UCSD-AML1 (cell line): Measurements from ENCODE around the gene TRMT13.
"Not testable (repeated sequence)": the region's sequence is repeated elsewhere in the genome, so short reads cannot be mapped to it uniquely, and the experiment has no call there.

ENCODE experiments used
- DNase-seq: peaks from one replicate; lab custom pipeline; 2025; ENCODE audit not compliant: unreplicated experiment; lab: John Stamatoyannopoulos, UW

TRMT13 gene

GRCh38 chr1:100162881-100163280 is 29.9 kb downstream of the TRMT13 start:
- no peak for DNase-seq

GRCh38 chr1:100164216-100164615 is 31.3 kb downstream of the TRMT13 start:
- DNase-seq, result no peak

GRCh38 chr1:100164702-100165101 is 31.7 kb downstream of the TRMT13 start:
- no peak for DNase-seq

- no peak for DNase-seq
Observed at GRCh38 chr1:100168051-100168450, 35.1 kb downstream of the TRMT13 start.

GRCh38 chr1:100177295-100178041 is 44.5 kb downstream of the TRMT13 start:
- DNase-seq, result no peak

- DNase-seq, result no peak
Observed at GRCh38 chr1:100178091-100178490, 45.1 kb downstream of the TRMT13 start, which contains the start of gene LRRC39. Gene LRRC39, minus strand, starts transcription at chr1:100178256. Its CDS starts 9,740 bp downstream, at chr1:100168516.

GRCh38 chr1:100183370-100183769 is 50.4 kb downstream of the TRMT13 start:
- no peak for DNase-seq

GRCh38 chr1:100184536-100184935 is 51.6 kb downstream of the TRMT13 start:
- DNase-seq, result no peak

- DNase-seq, result no peak
Observed at GRCh38 chr1:100187912-100188311, 54.9 kb downstream of the TRMT13 start.

- DNase-seq, result no peak
Observed at GRCh38 chr1:100188617-100189016, 55.7 kb downstream of the TRMT13 start.

GRCh38 chr1:100198596-100198995 is 65.6 kb downstream of the TRMT13 start:
- DNase-seq, result no peak

- not testable (repeated sequence) for DNase-seq
Observed at GRCh38 chr1:100200060-100200459, 67.1 kb downstream of the TRMT13 start.
